ENCODE data around the gene SLC44A5.
"Not testable (repeated sequence)": the region's sequence is repeated elsewhere in the genome, so short reads cannot be mapped to it uniquely, and the experiment has no call there.

DNA sequence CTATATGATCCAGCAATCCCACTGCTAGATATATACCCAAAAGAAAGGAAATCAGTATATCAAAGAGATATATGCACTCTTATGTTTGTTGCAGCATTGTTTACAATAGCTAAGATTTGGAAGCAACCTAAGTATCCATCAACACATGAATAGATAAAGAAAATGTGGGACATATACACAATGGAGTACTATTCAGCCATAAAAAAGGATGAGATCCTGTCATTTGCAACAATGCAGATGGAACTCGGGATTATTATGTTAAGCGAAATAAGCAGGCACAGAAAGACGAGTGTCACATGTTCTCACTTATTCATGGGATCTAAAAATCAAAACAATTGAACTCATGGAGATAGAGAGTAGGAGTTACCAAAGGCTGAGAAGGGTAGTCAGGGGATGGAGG, 17.5 kb downstream of the SLC44A5 start:
- TF ChIP-seq, protein P1, sequence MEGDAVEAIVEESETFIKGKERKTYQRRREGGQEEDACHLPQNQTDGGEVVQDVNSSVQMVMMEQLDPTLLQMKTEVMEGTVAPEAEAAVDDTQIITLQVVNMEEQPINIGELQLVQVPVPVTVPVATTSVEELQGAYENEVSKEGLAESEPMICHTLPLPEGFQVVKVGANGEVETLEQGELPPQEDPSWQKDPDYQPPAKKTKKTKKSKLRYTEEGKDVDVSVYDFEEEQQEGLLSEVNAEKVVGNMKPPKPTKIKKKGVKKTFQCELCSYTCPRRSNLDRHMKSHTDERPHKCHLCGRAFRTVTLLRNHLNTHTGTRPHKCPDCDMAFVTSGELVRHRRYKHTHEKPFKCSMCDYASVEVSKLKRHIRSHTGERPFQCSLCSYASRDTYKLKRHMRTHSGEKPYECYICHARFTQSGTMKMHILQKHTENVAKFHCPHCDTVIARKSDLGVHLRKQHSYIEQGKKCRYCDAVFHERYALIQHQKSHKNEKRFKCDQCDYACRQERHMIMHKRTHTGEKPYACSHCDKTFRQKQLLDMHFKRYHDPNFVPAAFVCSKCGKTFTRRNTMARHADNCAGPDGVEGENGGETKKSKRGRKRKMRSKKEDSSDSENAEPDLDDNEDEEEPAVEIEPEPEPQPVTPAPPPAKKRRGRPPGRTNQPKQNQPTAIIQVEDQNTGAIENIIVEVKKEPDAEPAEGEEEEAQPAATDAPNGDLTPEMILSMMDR (IDR thresholded peaks at IDR 0.05): not testable (repeated sequence)
- TF ChIP-seq POLR2AphosphoS5 (IDR thresholded peaks at IDR 0.05; ENCODE audit: insufficient read depth in 1 of 2, low read depth in 1 of 2); POLR2A (IDR thresholded peaks at IDR 0.05): not testable (repeated sequence)
